NCI-H82 (cell line): ENCODE data around the gene PRKACB.
A peak's percentile ranks its signal among the peaks of the same experiment; 100 is the strongest.

Experiments
- DNase-seq: peaks from one replicate; lab custom pipeline; 2025; lab: John Stamatoyannopoulos, UW

Gene PRKACB

GRCh38 chr1:84156210-84156621 lies 12.1 kb downstream of the PRKACB start:
- DNase-seq = no peak

GRCh38 chr1:84159533-84160240 lies 15.6 kb downstream of the PRKACB start:
- DNase-seq = no peak

GRCh38 chr1:84162295-84162694 lies 18.2 kb downstream of the PRKACB start:
- no peak for DNase-seq

GRCh38 chr1:84163123-84163931 lies 19.3 kb downstream of the PRKACB start:
- DNase-seq = no peak

- DNase-seq = no peak
Measured at GRCh38 chr1:84164161-84164560, 20.1 kb downstream of the PRKACB start.

GRCh38 chr1:84164567-84165021 lies 20.5 kb downstream of the PRKACB start:
- DNase-seq = no peak

- DNase-seq = no peak
Measured at GRCh38 chr1:84165601-84166000, 21.5 kb downstream of the PRKACB start.

GRCh38 chr1:84166797-84167196 lies 22.7 kb downstream of the PRKACB start:
- no peak for DNase-seq

GRCh38 chr1:84168783-84169182 lies 24.7 kb downstream of the PRKACB start:
- no peak for DNase-seq

GRCh38 chr1:84170171-84170570 lies 26.1 kb downstream of the PRKACB start:
- no peak for DNase-seq

- no peak for DNase-seq
Measured at GRCh38 chr1:84171481-84171880, 27.4 kb downstream of the PRKACB start.

GRCh38 chr1:84174051-84174556 lies 30.0 kb downstream of the PRKACB start:
- DNase-seq = peak; percentile 13

- no peak for DNase-seq
Measured at GRCh38 chr1:84181350-84182005, 37.4 kb downstream of the PRKACB start.

GRCh38 chr1:84190455-84190854 lies 46.4 kb downstream of the PRKACB start:
- DNase-seq = no peak

- DNase-seq = no peak
Measured at GRCh38 chr1:84192681-84193080, 48.6 kb downstream of the PRKACB start.

- DNase-seq = no peak
Measured at GRCh38 chr1:84198832-84199231, 54.8 kb downstream of the PRKACB start.

- DNase-seq = no peak
Measured at GRCh38 chr1:84199257-84199656, 55.2 kb downstream of the PRKACB start.

- DNase-seq = no peak
Measured at GRCh38 chr1:84202126-84202525, 58.1 kb downstream of the PRKACB start.

- DNase-seq = no peak
Measured at GRCh38 chr1:84206375-84206774, 62.3 kb downstream of the PRKACB start.

- DNase-seq = no peak
Measured at GRCh38 chr1:84208935-84209334, 64.9 kb downstream of the PRKACB start.

GRCh38 chr1:84214115-84214956 lies 70.3 kb downstream of the PRKACB start:
- DNase-seq = no peak

- DNase-seq = no peak
Measured at GRCh38 chr1:84217239-84217638, 73.2 kb downstream of the PRKACB start.
